Peyer's patch (tissue), 4 donors: ENCODE data around the gene SEZ6.

Experiments
- CTCF ChIP-seq, 6 experiments: fragments of 450-650 bp in 4 of 6; fragments of 200-600 bp in 2 of 6; sonication (generic) in 1 of 6; IDR thresholded peaks; one replicate each; pipeline ENCODE4 v1.5.1; 2017 to 2019; ENCODE audit warnings: antibody characterized with exemption in 6 of 6, mild to moderate bottlenecking in 3 of 6, moderate library complexity in 1 of 6
- POLR2A ChIP-seq, 2 donors: fragments of 450-650 bp; IDR thresholded peaks; one replicate each; pipeline ENCODE4 v1.5.1; 2017; ENCODE audit warnings: antibody characterized with exemption in 2 of 2, mild to moderate bottlenecking in 2 of 2, moderate library complexity in 2 of 2

- TF ChIP-seq CTCF (IDR thresholded peaks at IDR 0.05) (no peak), POLR2A (IDR thresholded peaks at IDR 0.05) (no peak)
Measured at GRCh38 chr17:29037739-29038084, 31.9 kb upstream of the SEZ6 start.
